GM21619 (cell line): Measurements from ENCODE around the gene SRRD.
A peak's percentile ranks its signal among the peaks of the same experiment; 100 is the strongest.
"Not testable (repeated sequence)": the region's sequence is repeated elsewhere in the genome, so short reads cannot be mapped to it uniquely, and the experiment has no call there.

Experiments used
- ATAC-seq: cut with Tn5 transposase; IDR thresholded peaks from one replicate; pipeline ENCODE4 v1.9.1; 2021; ENCODE audit not compliant: unreplicated experiment

SRRD gene

DNA sequence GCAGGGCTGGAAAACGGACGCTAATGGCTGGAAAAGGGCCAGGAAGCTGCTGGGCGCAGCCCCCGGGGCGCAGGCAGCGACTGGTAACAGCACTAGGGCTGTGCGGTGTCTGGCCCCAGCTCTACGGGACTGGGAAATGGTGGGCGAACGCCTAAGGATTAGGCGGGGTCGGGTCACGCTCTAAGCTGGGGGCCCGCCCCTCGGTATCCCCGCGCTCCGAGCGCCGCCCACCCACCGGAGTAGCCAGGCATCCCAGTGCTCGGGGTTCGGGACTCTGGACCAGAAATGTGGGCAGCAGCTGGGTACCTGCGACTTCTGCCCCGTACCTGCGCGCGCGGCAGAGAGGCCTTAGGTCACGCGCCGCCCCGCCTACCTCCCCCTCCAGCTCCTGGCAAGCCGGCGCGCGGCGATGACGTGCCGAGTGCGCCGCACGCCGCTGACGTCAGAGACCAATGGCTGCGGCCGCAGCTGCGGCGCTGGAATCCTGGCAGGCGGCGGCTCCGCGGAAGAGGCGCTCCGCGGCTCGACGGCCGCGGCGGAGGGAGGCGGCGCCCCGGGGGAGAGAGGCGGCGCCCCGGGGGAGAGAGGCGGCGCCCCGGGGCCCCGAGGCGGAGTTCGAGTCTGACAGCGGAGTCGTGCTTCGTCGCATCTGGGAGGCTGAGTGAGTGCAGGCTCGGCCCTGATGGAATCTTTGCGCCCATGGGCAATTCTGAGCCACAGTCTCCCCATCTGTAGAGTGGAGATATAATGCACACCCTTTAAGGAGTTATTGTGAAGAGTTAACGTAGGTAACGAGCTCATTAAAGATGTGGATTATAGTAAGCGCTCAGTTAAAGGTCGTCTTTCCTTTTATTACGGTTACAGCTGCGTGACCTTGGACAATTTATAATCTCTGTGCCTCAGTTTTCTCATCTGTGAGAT is at the start of gene SRRD, which contains the start of gene HPS4:
Gene SRRD, plus strand, starts transcription at position 439 of the 921 bp plus-strand sequence. Its CDS starts 14 bp downstream, at position 453.
Gene HPS4, minus strand, starts transcription at position 345 of the 921 bp plus-strand sequence. CDS start 2,021 bp downstream, outside the sequence.
- ATAC-seq: peak; percentile 59

GRCh38 chr22:26435327-26436093 is 48.2 kb upstream of the SRRD start:
- ATAC-seq: no peak

- ATAC-seq: no peak
These were observed 46.7 kb upstream of the SRRD start for GRCh38 chr22:26436903-26437515.

GRCh38 chr22:26437694-26438392 is 45.8 kb upstream of the SRRD start:
- no peak for ATAC-seq

DNA sequence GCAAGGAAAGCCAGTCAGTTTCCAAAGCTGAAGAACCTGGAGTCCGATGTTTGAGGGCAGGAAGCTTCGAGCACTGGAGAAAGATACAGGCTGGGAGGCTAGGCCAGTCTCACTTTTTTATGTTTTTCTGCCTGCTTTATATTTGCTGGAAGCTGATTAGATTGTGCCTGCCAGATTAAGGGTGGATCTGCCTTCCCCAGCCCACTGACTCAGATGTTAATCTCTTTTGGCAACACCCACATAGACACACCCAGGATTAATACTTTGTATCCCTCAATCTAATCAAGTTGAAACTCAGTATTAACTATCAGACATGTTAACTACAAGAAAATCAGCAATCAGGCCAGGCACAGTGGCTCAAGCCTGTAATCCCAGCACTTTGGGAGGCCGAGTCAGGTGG is 44.9 kb upstream of the SRRD start:
- not testable (repeated sequence) for ATAC-seq

DNA sequence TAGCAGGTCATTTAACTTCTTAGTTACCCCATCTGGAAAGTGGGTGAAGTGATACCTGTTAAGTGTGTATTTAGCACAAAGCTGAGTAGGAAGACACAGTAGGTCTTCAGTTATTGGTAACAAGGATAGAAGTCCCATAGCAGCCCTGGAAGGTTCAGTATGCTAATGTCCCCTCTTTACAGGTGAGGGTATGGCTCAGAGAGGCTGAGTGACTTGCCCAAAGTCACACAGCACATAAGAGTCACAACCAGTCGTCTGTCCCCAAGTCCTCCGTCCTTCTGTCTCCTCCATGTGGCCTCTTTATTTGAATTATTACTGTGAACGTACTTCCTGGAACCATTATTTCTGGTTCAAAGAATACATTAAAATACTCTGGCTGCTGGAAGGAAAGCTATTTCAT is 44.1 kb upstream of the SRRD start:
- ATAC-seq: no peak

DNA sequence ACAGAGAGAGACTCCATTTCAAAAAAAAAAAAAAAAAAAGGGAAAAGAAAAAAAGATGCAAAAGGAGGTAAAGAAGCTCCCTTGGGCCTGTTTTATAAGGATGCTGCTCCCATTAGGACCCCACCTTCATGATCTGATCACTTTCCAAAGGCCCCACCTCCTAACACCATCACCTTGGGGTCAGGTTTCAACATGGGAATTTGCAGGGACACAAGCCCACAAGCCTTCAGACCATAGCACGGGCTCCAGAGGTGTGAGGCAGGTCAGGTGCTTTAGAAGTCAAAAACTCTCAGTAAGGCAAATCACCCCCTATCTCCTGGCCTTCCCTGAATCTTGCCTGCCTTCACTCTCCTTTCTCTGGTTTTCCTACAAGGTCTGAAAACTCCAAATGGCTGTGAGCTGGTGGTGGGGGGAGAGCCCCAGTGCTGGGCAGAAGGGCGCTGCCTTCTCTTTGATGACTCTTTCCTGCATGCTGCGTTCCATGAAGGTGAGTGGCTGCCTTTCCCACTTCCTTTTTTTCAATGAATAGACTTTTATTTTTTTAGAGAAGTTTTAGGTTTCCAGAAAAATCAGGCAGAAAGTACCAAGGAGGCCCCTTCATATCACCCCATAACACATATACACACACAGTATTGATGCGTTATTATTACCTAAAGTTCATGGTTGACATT is 41.5 kb upstream of the SRRD start:
- ATAC-seq: no peak

DNA sequence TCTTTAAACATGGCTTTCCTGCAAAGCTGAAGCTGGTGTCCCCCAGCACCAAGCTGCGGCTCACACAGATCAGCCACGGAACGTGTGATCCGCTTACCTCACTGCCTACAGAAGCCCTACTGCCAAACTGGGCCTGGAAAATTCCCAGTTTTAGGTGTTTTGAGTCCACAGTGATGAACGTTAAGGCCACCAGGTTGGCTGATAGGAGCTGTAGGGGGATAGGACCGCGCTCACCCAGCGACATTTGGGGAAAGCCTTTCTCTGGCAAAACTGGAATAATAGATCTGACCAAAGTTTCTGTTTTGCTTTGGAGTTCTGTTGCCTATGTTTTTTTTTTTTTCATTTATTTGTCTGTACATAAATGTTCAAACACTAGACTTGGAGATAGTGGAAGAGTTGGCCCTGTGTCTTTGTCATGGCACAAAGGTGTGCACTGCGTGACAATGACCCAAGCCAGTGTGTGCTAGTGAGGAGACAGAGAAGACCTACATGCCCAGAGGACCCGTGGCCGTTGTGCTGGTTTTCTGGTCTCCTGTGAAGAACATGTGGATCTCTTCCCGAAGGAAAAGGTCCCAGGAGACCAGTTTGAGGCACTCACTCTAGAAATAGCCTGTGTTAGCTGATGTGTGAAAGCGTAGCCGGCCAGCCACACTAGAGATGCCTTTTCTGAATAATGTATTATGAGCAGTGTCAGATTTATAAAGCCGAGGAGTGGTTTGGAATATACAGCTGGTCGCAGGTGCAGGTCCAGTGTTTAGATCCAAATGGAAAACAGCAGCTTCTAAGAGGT is 39.6 kb upstream of the SRRD start:
- no peak for ATAC-seq

DNA sequence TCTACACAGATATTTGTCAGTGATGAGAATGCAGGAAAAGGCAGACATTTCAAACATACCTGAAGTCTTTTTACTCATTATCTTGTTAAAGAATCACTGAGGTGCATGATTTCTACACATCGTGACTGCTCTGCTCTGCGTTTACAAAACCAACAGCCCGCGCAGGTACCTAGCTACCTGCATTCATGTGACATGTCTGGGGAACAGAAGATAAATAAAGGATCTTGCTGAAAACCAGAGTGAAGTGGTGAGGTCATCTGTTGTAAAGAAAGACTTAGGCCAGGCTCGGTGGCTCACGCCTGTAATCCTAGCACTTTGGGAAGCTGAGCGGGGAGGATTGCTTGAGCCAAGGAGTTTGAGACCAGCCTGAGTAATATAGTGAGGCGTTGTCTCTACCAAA is 38.9 kb upstream of the SRRD start:
- ATAC-seq: no peak

DNA sequence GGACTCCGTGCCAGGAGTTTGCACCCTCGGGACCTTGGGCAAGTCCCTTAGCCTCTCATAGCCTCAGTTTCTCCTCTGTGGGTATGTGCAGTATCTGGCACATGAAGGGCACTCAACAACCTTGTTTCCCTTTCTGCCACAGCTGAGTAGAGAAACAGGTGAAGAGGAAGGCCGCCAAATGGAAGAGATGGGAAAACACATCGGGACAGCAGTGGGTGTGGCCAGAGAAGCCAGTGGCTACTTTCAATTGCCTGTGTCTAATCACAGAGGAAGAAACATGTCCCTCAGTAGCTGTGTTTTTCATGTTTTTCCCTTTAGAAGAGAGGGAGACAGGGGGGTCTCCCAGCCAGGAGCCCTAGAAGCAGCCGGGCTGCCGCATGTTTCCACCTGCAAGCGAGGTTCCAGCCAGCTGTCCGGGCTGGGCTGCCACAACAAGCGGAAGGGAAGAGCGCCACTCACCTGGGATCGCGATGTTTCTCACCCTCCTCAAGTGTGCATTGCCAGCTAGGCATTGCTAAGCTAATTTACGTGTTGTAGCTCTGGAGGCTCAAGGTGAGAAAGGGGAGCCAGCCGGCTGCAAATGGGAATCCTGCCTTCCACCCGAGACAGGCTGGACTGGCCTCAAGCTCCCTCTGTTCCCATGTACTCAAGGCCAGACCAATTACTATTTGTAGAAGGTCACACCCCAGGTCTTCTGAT is 38.0 kb upstream of the SRRD start:
- no peak for ATAC-seq

DNA sequence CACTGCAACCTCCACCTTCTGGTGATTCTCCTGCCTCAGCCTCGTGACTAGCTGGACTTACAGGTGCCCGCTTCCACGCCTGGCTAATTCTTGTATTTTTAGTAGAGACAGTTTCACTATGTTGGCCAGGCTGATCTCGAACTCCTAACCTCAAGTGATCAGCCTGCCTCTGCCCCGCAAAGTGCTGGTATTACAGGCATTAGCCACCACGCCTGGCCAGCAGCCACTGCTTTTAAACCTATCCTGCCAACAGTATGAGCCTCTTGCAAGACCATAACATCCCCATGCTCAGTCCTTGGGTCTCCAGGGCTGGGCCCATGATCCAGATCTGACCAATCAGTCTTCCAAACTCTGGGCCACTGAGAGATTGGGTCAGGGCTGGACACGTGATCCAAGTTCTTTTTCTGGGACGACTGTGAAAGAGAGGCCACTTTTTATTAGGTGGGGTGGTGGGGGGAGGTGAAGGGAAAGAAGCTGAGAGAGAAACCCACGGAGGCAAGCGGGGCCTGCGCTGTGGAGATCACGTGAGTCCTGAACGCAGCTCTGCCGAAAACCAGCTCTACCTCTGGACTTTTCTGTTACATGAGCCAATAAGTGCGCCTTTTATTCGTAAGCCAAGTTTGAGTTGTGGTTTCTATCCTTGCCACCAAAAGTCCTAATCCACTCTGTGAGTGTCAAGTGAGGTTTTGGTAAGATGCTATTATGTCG is 36.7 kb upstream of the SRRD start:
- ATAC-seq: no peak

- ATAC-seq: no peak
These were observed 35.9 kb upstream of the SRRD start for GRCh38 chr22:26447584-26448329.

GRCh38 chr22:26448334-26448733 is 35.3 kb upstream of the SRRD start:
- no peak for ATAC-seq

GRCh38 chr22:26448941-26449340 is 34.7 kb upstream of the SRRD start:
- no peak for ATAC-seq

DNA sequence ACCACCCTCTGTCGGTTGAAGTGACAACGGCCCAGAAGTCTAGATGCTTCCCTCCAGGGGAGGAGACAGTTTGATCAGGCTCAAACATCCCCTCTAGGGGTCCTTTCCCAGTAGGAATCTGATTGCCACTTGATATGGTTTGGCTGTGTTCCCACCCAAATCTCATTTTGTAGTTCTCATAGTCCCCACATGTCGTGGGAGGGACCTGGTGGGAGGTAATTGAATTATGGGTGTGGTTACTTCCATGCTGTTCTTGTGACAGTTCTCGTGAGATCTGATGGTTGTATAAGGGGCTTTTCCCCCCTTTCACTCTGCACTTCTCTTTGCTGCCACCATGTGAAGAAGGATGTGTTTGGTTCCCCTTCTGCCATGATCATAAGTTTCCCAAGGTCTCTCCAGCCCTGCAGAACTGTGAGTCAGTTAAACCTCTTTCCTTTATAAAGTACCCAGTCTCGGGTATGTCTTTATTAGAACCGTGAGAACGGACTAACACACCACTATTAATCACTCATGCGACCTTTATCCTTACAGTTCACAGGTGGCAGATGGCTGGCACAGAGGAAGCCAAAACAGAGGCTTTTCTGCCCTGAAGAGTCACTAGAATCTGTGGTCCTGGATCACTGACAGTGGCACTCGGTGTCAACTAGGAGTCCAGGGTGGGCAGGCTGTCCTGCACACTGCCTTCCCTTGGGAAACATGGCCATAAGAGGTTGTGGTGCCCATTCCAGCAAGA is 33.1 kb upstream of the SRRD start:
- ATAC-seq: no peak

DNA sequence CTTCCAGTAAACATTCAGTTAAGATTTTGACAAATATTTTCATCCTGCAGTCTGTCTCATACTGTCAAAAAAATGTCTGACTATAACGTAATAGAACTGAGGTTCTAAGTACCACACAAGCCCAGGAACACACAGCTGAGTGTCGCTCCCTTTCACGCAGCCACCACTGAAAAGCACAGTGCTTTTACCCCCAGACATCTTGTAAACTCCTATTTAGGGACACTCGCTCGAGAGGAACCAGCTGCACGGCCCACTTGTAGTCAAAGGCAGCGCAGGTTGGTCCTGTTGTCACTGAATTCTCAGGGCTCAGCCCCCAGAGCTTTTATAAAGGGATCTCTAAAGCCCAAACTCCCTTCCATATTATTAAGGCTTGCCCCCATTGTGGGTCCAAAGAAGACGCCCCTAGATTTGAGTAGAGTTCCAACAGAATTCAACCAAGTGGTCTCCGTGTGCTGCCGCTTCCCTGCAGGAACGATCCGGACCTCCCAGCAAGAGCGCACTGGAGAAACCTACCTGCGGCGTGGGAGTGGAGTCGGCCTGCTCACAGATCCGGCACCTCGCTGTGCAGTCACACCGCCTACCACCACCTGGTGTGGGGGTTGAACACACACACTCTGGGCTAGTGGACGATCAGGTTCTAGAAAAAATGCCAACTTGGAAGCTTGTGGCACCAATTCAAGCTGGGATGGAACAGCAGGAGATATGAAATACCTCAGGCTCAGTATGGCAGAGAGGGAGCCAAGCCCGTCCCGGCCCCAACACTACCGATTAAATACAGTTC is 31.3 kb upstream of the SRRD start:
- no peak for ATAC-seq
